ENCODE measurements around the gene TF. TPM values are rescaled to one million over a fixed set of nuclear protein-coding genes. Genes with fewer than 3 reads are reported as not detected.

TF gene
- total and polyA plus RNA-seq, 2 of the 8 experiments (the other 6 are each of a cell fraction or from before 2014, with no cell fraction given) = 0.02 to 0.26 TPM

- ChIA-PET CTCF (ENCODE audit: partially characterized antibody) (interaction anchor here (1.0 kb wide), 1 partner anchor 37 kb away, joined by 3 read pairs; no protein-coding TSS in a partner anchor), POLR2A (ENCODE audit: partially characterized antibody) (no interaction called here)
- Histone ChIP-seq H3K23me2 (ENCODE audit: low read depth, low read length) (no peaks in the 10 kb centered on the region), H4K91ac (replicated peaks; ENCODE audit: insufficient read length, low read length) (no peak overlapping the region), H3K9me3 (ENCODE audit: insufficient read depth in 2 of 2, low read depth in 1 of 2, low read length in 1 of 2) (peaks cover 3 to 9% of the 10 kb centered on the region in 2 experiments; a peak in 2 of 4 replicates), H2AFZ (ENCODE audit: low read length) (no peak overlapping the region), H2BK12ac (ENCODE audit: low read depth, low read length) (no peak overlapping the region), H4K8ac (ENCODE audit: extremely low read depth, insufficient read depth, low read length) (no peak overlapping the region), H3K4ac (replicated peaks; ENCODE audit: insufficient read length, low read depth, low read length) (no peak overlapping the region), H3K23ac (ENCODE audit: insufficient read length) (no peak overlapping the region), H3K4me2 (ENCODE audit: insufficient read depth in 1 of 2, low read depth in 2 of 2, low read length in 2 of 2) (no peak overlapping the region), H3K27ac (ENCODE audit: low read depth, low read length) (no peak overlapping the region), H3K36me3 (ENCODE audit: control insufficient read depth in 2 of 4, insufficient read depth in 4 of 4, low read length in 3 of 4) (no peaks in the 10 kb centered on the region; a peak in 1 of 8 replicates), H4K5ac (ENCODE audit: insufficient read length, low read depth, low read length) (no peak overlapping the region), H2BK15ac (ENCODE audit: low read length) (no peak overlapping the region), H3K9ac (replicated peaks in 1 of 4; ENCODE audit: extremely low read depth in 1 of 4, low read depth in 3 of 4, low read length in 3 of 4) (no peak overlapping the region), H3K79me1 (ENCODE audit: low read depth, low read length) (no peaks in the 10 kb centered on the region), H4K20me1 (replicated peaks in 1 of 2; ENCODE audit: control insufficient read depth in 1 of 2, insufficient read depth in 2 of 2, low read length in 2 of 2) (no peaks in the 10 kb centered on the region), H3K14ac (ENCODE audit: insufficient read length) (no peak overlapping the region), H2BK120ac (replicated peaks; ENCODE audit: low read depth, low read length) (no peak overlapping the region), H2BK20ac (ENCODE audit: low read length) (no peak overlapping the region), H3K4me3 (ENCODE audit: extremely low read depth in 1 of 4, insufficient read depth in 2 of 4, low read depth in 3 of 4, low read length in 4 of 4) (no peak overlapping the region), H3K56ac (replicated peaks; ENCODE audit: insufficient read length, low read depth, low read length) (no peak overlapping the region), H3K79me2 (ENCODE audit: control insufficient read depth in 1 of 2, insufficient read depth in 2 of 2, low read length in 2 of 2) (0 out of 4 replicates have a peak, but pooled peaks cover 0 to 3% of the 10 kb centered on the region in 2 experiments), H2BK5ac (ENCODE audit: low read depth, low read length) (no peak overlapping the region), H3K18ac (ENCODE audit: extremely low read depth, low read length) (no peak overlapping the region), H2AK5ac (ENCODE audit: low read depth, low read length) (no peak overlapping the region), H3K4me1 (replicated peaks in 1 of 4; ENCODE audit: control insufficient read depth in 3 of 4, insufficient read depth in 4 of 4, low read length in 3 of 4) (peaks cover 0 to 6% (median 0%) of the 10 kb centered on the region in 4 experiments; a peak in 1 of 7 replicates), H3K27me3 (replicated peaks in 1 of 4; ENCODE audit: control insufficient read depth in 3 of 4, extremely low read depth in 1 of 4, insufficient read depth in 3 of 4, low read length in 3 of 4) (no peaks in the 10 kb centered on the region)
- 79% methylated on average over 4 of the region's 4 CpGs; no CpG with 5 or more reads in 1 of the 2 experiments for WGBS, 2 experiments (ENCODE audit: extremely low coverage in 1 of 2, insufficient coverage in 1 of 2, insufficient read length in 1 of 2, insufficient replicate concordance in 2 of 2, low coverage in 1 of 2, low lambda C conversion rate in 2 of 2, missing lambda C conversion rate in 1 of 2)
- FAIRE-seq (no peak), DNase-seq (ENCODE audit: low read depth in 1 of 2, low spot score in 2 of 2) (no peak)
- no peak for TF ChIP-seq SUZ12 (IDR thresholded peaks at IDR 0.05; ENCODE audit: low read length)
- TF ChIP-seq, protein P1, sequence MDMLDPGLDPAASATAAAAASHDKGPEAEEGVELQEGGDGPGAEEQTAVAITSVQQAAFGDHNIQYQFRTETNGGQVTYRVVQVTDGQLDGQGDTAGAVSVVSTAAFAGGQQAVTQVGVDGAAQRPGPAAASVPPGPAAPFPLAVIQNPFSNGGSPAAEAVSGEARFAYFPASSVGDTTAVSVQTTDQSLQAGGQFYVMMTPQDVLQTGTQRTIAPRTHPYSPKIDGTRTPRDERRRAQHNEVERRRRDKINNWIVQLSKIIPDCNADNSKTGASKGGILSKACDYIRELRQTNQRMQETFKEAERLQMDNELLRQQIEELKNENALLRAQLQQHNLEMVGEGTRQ (IDR thresholded peaks at IDR 0.05; ENCODE audit: low read length) = no peak
- no peak for TF ChIP-seq ZNF274 (IDR thresholded peaks at IDR 0.05; ENCODE audit: borderline replicate concordance, extremely low read depth, low read length)
- TF ChIP-seq KDM5A (IDR thresholded peaks at IDR 0.05; ENCODE audit: low read length) = no peak
- TF ChIP-seq PHF8 (conservative IDR thresholded peaks at IDR 0.05; ENCODE audit: low read depth, low read length) = no peak
- no peak for TF ChIP-seq ATF2 (IDR thresholded peaks at IDR 0.05; ENCODE audit: low read length)
- TF ChIP-seq SP1 (IDR thresholded peaks at IDR 0.05; ENCODE audit: low read depth, low read length) = no peak
- TF ChIP-seq, protein P2, sequence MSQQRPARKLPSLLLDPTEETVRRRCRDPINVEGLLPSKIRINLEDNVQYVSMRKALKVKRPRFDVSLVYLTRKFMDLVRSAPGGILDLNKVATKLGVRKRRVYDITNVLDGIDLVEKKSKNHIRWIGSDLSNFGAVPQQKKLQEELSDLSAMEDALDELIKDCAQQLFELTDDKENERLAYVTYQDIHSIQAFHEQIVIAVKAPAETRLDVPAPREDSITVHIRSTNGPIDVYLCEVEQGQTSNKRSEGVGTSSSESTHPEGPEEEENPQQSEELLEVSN (IDR thresholded peaks at IDR 0.05) = no peak
- no peak for TF ChIP-seq SP4 (IDR thresholded peaks at IDR 0.05; ENCODE audit: low read length)
Observed at GRCh38 chr3:133779626-133780203, 33.5 kb downstream of the TF start.
